ENCODE measurements around the gene ZBTB7C.

ZBTB7C gene

GRCh38 chr18:48371854-48372602 lies 37.2 kb downstream of the ZBTB7C start:
- Histone ChIP-seq H3K4me1 (ENCODE audit: control insufficient read depth in 5 of 5, insufficient read depth in 5 of 5, low read length in 5 of 5) (peaks cover 0 to 10% (median 9%) of the 10 kb centered on the region in 5 donors), H3K9me3 (ENCODE audit: control insufficient read depth in 5 of 5, low read length in 5 of 5) (no peaks in the 10 kb centered on the region), H3K4me3 (ENCODE audit: low read depth in 1 of 5, low read length in 5 of 5) (no peak overlapping the region), H3K27ac (ENCODE audit: low read depth, low read length) (no peak overlapping the region), H3K27me3 (ENCODE audit: control insufficient read depth in 5 of 5, insufficient read depth in 4 of 5, low read length in 5 of 5) (no peaks in the 10 kb centered on the region), H3K36me3 (ENCODE audit: control insufficient read depth in 5 of 5, insufficient read depth in 5 of 5, low read length in 5 of 5) (no peaks in the 10 kb centered on the region), H3K9ac (ENCODE audit: low read length in 5 of 5) (no peak overlapping the region)

- Histone ChIP-seq H3K4me1 (ENCODE audit: control insufficient read depth in 5 of 5, insufficient read depth in 5 of 5, low read length in 5 of 5) (no peaks in the 10 kb centered on the region), H3K27me3 (ENCODE audit: control insufficient read depth in 5 of 5, insufficient read depth in 4 of 5, low read length in 5 of 5) (no peaks in the 10 kb centered on the region)
Observed at GRCh38 chr18:48367557-48367956, 41.6 kb downstream of the ZBTB7C start.

GRCh38 chr18:48365965-48366364 lies 43.2 kb downstream of the ZBTB7C start:
- Histone ChIP-seq H3K9ac (ENCODE audit: low read length in 5 of 5) (no peak overlapping the region), H3K9me3 (ENCODE audit: control insufficient read depth in 5 of 5, low read length in 5 of 5) (peaks cover 0 to 5% (median 3%) of the 10 kb centered on the region in 5 donors), H3K4me1 (ENCODE audit: control insufficient read depth in 5 of 5, insufficient read depth in 5 of 5, low read length in 5 of 5) (no peaks in the 10 kb centered on the region), H3K27me3 (ENCODE audit: control insufficient read depth in 5 of 5, insufficient read depth in 4 of 5, low read length in 5 of 5) (peaks cover 0 to 3% (median 0%) of the 10 kb centered on the region in 5 donors), H3K36me3 (ENCODE audit: control insufficient read depth in 5 of 5, insufficient read depth in 5 of 5, low read length in 5 of 5) (no peaks in the 10 kb centered on the region), H3K27ac (ENCODE audit: low read depth, low read length) (no peak overlapping the region), H3K4me3 (ENCODE audit: low read depth in 1 of 5, low read length in 5 of 5) (no peak overlapping the region)

More at GRCh38 chr18:48367557-48367956, 41.6 kb downstream of the ZBTB7C start:
- no peak overlapping the region for H3K27ac ChIP-seq (ENCODE audit: low read depth, low read length)
- no peak overlapping the region for H3K4me3 ChIP-seq (ENCODE audit: low read depth in 1 of 5, low read length in 5 of 5)
- no peaks in the 10 kb centered on the region for H3K36me3 ChIP-seq (ENCODE audit: control insufficient read depth in 5 of 5, insufficient read depth in 5 of 5, low read length in 5 of 5)
- H3K9me3 ChIP-seq (ENCODE audit: control insufficient read depth in 5 of 5, low read length in 5 of 5): peaks cover 0 to 5% (median 3%) of the 10 kb centered on the region in 5 donors
- no peak overlapping the region for H3K9ac ChIP-seq (ENCODE audit: low read length in 5 of 5)

GRCh38 chr18:48364146-48364545 lies 45.0 kb downstream of the ZBTB7C start:
- peaks cover 0 to 2% (median 0%) of the 10 kb centered on the region in 5 donors for H3K4me1 ChIP-seq (ENCODE audit: control insufficient read depth in 5 of 5, insufficient read depth in 5 of 5, low read length in 5 of 5)
- peaks cover 0 to 3% (median 0%) of the 10 kb centered on the region in 5 donors for H3K27me3 ChIP-seq (ENCODE audit: control insufficient read depth in 5 of 5, insufficient read depth in 4 of 5, low read length in 5 of 5)
- H3K9me3 ChIP-seq (ENCODE audit: control insufficient read depth in 5 of 5, low read length in 5 of 5): peaks cover 0 to 5% (median 3%) of the 10 kb centered on the region in 5 donors
- H3K27ac ChIP-seq (ENCODE audit: low read depth, low read length): no peak overlapping the region
- no peaks in the 10 kb centered on the region for H3K36me3 ChIP-seq (ENCODE audit: control insufficient read depth in 5 of 5, insufficient read depth in 5 of 5, low read length in 5 of 5)
- no peak overlapping the region for H3K4me3 ChIP-seq (ENCODE audit: low read depth in 1 of 5, low read length in 5 of 5)
- no peak overlapping the region for H3K9ac ChIP-seq (ENCODE audit: low read length in 5 of 5)

- H3K4me1 ChIP-seq (ENCODE audit: control insufficient read depth in 5 of 5, insufficient read depth in 5 of 5, low read length in 5 of 5): peaks cover 0 to 2% (median 0%) of the 10 kb centered on the region in 5 donors
- H3K9ac ChIP-seq (ENCODE audit: low read length in 5 of 5): no peak overlapping the region
- H3K27ac ChIP-seq (ENCODE audit: low read depth, low read length): no peak overlapping the region
- H3K36me3 ChIP-seq (ENCODE audit: control insufficient read depth in 5 of 5, insufficient read depth in 5 of 5, low read length in 5 of 5): no peaks in the 10 kb centered on the region
- peaks cover 0 to 5% (median 3%) of the 10 kb centered on the region in 5 donors for H3K9me3 ChIP-seq (ENCODE audit: control insufficient read depth in 5 of 5, low read length in 5 of 5)
- no peak overlapping the region for H3K4me3 ChIP-seq (ENCODE audit: low read depth in 1 of 5, low read length in 5 of 5)
- peaks cover 0 to 3% (median 0%) of the 10 kb centered on the region in 5 donors for H3K27me3 ChIP-seq (ENCODE audit: control insufficient read depth in 5 of 5, insufficient read depth in 4 of 5, low read length in 5 of 5)
Observed at GRCh38 chr18:48363175-48363574, 46.0 kb downstream of the ZBTB7C start.

- Histone ChIP-seq H3K27ac (ENCODE audit: low read depth, low read length) (no peak overlapping the region), H3K4me3 (ENCODE audit: low read depth in 1 of 5, low read length in 5 of 5) (no peak overlapping the region)
Observed at GRCh38 chr18:48361801-48362200, 47.4 kb downstream of the ZBTB7C start.

GRCh38 chr18:48360376-48361021 lies 48.7 kb downstream of the ZBTB7C start:
- H3K4me3 ChIP-seq (ENCODE audit: low read depth in 1 of 5, low read length in 5 of 5): no peak overlapping the region
- H3K27ac ChIP-seq (ENCODE audit: low read depth, low read length): no peak overlapping the region
- H3K9me3 ChIP-seq (ENCODE audit: control insufficient read depth in 5 of 5, low read length in 5 of 5): peaks cover 0 to 5% (median 3%) of the 10 kb centered on the region in 5 donors
- peaks cover 0 to 4% (median under 1%) of the 10 kb centered on the region in 5 donors for H3K4me1 ChIP-seq (ENCODE audit: control insufficient read depth in 5 of 5, insufficient read depth in 5 of 5, low read length in 5 of 5)
- H3K27me3 ChIP-seq (ENCODE audit: control insufficient read depth in 5 of 5, insufficient read depth in 4 of 5, low read length in 5 of 5): peaks cover 0 to 4% (median 0%) of the 10 kb centered on the region in 5 donors
- H3K9ac ChIP-seq (ENCODE audit: low read length in 5 of 5): no peak overlapping the region
- H3K36me3 ChIP-seq (ENCODE audit: control insufficient read depth in 5 of 5, insufficient read depth in 5 of 5, low read length in 5 of 5): no peaks in the 10 kb centered on the region

More at GRCh38 chr18:48361801-48362200, 47.4 kb downstream of the ZBTB7C start:
- Histone ChIP-seq H3K36me3 (ENCODE audit: control insufficient read depth in 5 of 5, insufficient read depth in 5 of 5, low read length in 5 of 5) (no peaks in the 10 kb centered on the region), H3K9me3 (ENCODE audit: control insufficient read depth in 5 of 5, low read length in 5 of 5) (peaks cover 0 to 5% (median 3%) of the 10 kb centered on the region in 5 donors), H3K27me3 (ENCODE audit: control insufficient read depth in 5 of 5, insufficient read depth in 4 of 5, low read length in 5 of 5) (peaks cover 0 to 3% (median 0%) of the 10 kb centered on the region in 5 donors), H3K9ac (ENCODE audit: low read length in 5 of 5) (no peak overlapping the region), H3K4me1 (ENCODE audit: control insufficient read depth in 5 of 5, insufficient read depth in 5 of 5, low read length in 5 of 5) (peaks cover 0 to 2% (median 0%) of the 10 kb centered on the region in 5 donors)

- H3K27me3 ChIP-seq (ENCODE audit: control insufficient read depth in 5 of 5, insufficient read depth in 4 of 5, low read length in 5 of 5): peaks cover 0 to 6% (median 0%) of the 10 kb centered on the region in 5 donors
Observed at GRCh38 chr18:48359626-48360025, 49.6 kb downstream of the ZBTB7C start.

GRCh38 chr18:48358868-48359267 lies 50.3 kb downstream of the ZBTB7C start:
- Histone ChIP-seq H3K27ac (ENCODE audit: low read depth, low read length) (no peak overlapping the region), H3K9me3 (ENCODE audit: control insufficient read depth in 5 of 5, low read length in 5 of 5) (no peaks in the 10 kb centered on the region), H3K4me3 (ENCODE audit: low read depth in 1 of 5, low read length in 5 of 5) (no peak overlapping the region), H3K36me3 (ENCODE audit: control insufficient read depth in 5 of 5, insufficient read depth in 5 of 5, low read length in 5 of 5) (no peaks in the 10 kb centered on the region), H3K4me1 (ENCODE audit: control insufficient read depth in 5 of 5, insufficient read depth in 5 of 5, low read length in 5 of 5) (peaks cover 0 to 10% (median 3%) of the 10 kb centered on the region in 5 donors), H3K27me3 (ENCODE audit: control insufficient read depth in 5 of 5, insufficient read depth in 4 of 5, low read length in 5 of 5) (peaks cover 0 to 6% (median 0%) of the 10 kb centered on the region in 5 donors), H3K9ac (ENCODE audit: low read length in 5 of 5) (no peak overlapping the region)

More at GRCh38 chr18:48359626-48360025, 49.6 kb downstream of the ZBTB7C start:
- H3K4me3 ChIP-seq (ENCODE audit: low read depth in 1 of 5, low read length in 5 of 5): no peak overlapping the region
- no peak overlapping the region for H3K9ac ChIP-seq (ENCODE audit: low read length in 5 of 5)
- H3K36me3 ChIP-seq (ENCODE audit: control insufficient read depth in 5 of 5, insufficient read depth in 5 of 5, low read length in 5 of 5): no peaks in the 10 kb centered on the region
- H3K4me1 ChIP-seq (ENCODE audit: control insufficient read depth in 5 of 5, insufficient read depth in 5 of 5, low read length in 5 of 5): peaks cover 0 to 9% (median 3%) of the 10 kb centered on the region in 5 donors
- no peak overlapping the region for H3K27ac ChIP-seq (ENCODE audit: low read depth, low read length)
- H3K9me3 ChIP-seq (ENCODE audit: control insufficient read depth in 5 of 5, low read length in 5 of 5): no peaks in the 10 kb centered on the region
